H1 (cell line): ENCODE results near the gene ATP1A3.

ENCODE experiments used
- EZH2 ChIP-seq: fragments of 200-600 bp; sonication (generic); IDR thresholded peaks from 2 replicates; pipeline ENCODE4 v1.7.1; 2012; ENCODE audit warnings: low read depth, mild to moderate bottlenecking, moderate library complexity, low read length, inconsistent platforms; ENCODE audit not compliant: severe bottlenecking
- MAFK ChIP-seq: IDR thresholded peaks from 2 replicates; pipeline ENCODE4 v1.6.1; 2012; ENCODE audit warnings: low read depth, mild to moderate bottlenecking, improper control_type of control experiment, low read length
- POLR2AphosphoS5 ChIP-seq: IDR thresholded peaks from 2 replicates; pipeline ENCODE4 v1.6.1; 2011; ENCODE audit warnings: low read depth, low read length
- RNF2 ChIP-seq: fragments of 200-900, 300-1000 bp; sonication (generic); IDR thresholded peaks from 2 replicates; pipeline ENCODE4 v1.7.1; 2016; ENCODE audit warnings: borderline replicate concordance, low read depth, mild to moderate bottlenecking, antibody characterized with exemption, low read length; ENCODE audit not compliant: poor library complexity, severe bottlenecking; ENCODE audit errors: missing control alignments
- TCF12 ChIP-seq: IDR thresholded peaks from 2 replicates; pipeline ENCODE4 v1.6.1; 2011; ENCODE audit warnings: low read depth, mild to moderate bottlenecking, low read length
- TF ChIP-seq, protein P1 (sequence below), 3 experiments: IDR thresholded peaks; 1 replicate in 2 of 3; 2 replicates in 1 of 3; pipeline versions ENCODE4 v1.5.1 to v1.6.1; 2011; ENCODE audit warnings: low read length in 3 of 3, mild to moderate bottlenecking in 3 of 3, inconsistent platforms in 2 of 3, low read depth in 1 of 3, moderate library complexity in 1 of 3; ENCODE audit not compliant: insufficient read depth in 1 of 3; ENCODE audit errors: control extremely low read depth in 1 of 3

GRCh38 chr19:41960973-41961372 lies 33.1 kb downstream of the ATP1A3 start:
- TF ChIP-seq, protein P1, sequence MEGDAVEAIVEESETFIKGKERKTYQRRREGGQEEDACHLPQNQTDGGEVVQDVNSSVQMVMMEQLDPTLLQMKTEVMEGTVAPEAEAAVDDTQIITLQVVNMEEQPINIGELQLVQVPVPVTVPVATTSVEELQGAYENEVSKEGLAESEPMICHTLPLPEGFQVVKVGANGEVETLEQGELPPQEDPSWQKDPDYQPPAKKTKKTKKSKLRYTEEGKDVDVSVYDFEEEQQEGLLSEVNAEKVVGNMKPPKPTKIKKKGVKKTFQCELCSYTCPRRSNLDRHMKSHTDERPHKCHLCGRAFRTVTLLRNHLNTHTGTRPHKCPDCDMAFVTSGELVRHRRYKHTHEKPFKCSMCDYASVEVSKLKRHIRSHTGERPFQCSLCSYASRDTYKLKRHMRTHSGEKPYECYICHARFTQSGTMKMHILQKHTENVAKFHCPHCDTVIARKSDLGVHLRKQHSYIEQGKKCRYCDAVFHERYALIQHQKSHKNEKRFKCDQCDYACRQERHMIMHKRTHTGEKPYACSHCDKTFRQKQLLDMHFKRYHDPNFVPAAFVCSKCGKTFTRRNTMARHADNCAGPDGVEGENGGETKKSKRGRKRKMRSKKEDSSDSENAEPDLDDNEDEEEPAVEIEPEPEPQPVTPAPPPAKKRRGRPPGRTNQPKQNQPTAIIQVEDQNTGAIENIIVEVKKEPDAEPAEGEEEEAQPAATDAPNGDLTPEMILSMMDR (IDR thresholded peaks at IDR 0.05; ENCODE audit: control extremely low read depth in 1 of 3, insufficient read depth in 1 of 3, low read depth in 1 of 3, low read length in 3 of 3) = no peak
- TF ChIP-seq TCF12 = no peak
- TF ChIP-seq EZH2 = no peak
- TF ChIP-seq MAFK = no peak
- TF ChIP-seq POLR2AphosphoS5 = no peak
- TF ChIP-seq RNF2 = no peak
